CMK (cell line): ENCODE measurements around the gene EPHB2.
"Not testable (repeated sequence)": the region's sequence is repeated elsewhere in the genome, so short reads cannot be mapped to it uniquely, and the experiment has no call there.

Source experiments
- DNase-seq: peaks from one replicate; pipeline ENCODE4 v3.0.0-alpha.2; 2010; ENCODE audit warnings: low read depth

Gene EPHB2

DNA sequence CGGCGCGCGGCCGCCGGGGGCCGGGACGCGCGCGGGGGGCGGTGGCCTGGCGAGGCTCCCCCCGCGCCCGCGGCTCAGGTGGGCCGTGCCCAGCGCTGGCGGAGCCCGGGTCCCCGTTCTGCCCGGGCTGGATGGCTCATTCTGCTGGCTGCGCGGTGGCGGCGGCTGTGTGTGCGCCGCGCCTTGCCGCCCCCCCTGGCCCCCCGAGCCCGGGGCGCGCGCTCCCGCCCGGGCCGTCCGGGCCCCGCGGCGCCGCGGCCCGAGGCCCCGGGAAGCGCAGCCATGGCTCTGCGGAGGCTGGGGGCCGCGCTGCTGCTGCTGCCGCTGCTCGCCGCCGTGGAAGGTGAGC is at the start of gene EPHB2:
TSS of gene EPHB2 (plus strand) at position 139 of the 349 bp plus-strand sequence. CDS start at position 283, 144 bp downstream.
- no peak for DNase-seq

DNA sequence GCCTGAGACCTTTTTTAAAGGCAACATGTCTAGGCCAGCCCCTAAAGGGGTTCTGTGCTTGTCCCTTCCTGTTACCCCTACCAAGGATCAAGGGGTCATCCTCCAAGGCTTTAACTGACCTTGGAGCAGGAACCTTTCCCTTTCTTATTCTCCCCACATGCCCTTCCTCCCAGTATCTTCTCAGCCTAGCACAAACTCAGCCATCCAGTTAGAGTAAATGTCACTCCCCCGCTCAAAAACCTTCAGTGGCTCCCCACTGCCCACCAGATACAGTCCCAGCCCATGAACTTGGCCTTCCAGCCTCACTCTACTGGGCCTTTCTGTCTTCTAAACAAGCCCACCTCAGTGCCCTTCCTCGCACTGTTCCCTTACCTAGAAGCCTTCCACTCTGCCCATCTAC is 48.8 kb upstream of the EPHB2 start:
- DNase-seq = no peak

DNA sequence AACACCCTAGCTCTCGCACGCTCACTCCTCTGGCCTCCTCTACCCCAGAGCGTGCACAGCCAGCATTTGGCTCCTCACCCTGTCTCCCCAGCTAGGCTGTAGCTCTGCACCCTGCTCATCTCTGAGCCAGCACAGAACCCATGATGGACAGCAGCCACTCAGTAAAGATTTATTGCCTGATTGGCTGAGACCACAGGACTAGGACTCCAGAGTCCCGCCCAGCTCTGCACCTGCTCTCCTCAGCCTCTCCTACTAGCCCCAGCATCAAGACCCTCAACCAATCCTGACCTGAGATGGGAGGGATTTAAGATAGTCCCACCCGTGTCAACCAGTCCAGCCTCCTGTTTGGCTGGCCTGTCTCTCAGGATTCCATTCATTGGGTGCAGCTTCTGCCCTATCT is 48.3 kb upstream of the EPHB2 start:
- no peak for DNase-seq

DNA sequence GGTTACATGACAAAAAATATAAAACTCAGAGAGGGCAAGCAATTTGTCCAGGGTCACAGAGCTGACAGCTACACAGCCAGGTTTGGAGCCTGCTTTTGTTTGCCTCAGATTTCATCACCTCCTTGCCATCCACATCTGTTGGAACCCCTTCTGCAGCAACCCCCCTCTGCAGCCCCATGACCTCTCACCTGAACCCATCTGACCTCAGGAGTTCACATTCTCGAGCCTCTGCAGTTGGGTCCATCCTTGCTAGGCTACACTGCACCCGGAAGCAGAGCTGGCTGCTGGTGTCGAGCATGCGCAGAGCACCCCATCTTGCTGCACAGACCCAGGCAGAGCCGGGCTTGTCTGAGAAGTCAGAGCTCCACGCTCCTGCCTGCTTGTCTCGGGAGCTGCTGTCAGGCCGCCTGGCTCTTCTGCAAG is 47.6 kb upstream of the EPHB2 start:
- no peak for DNase-seq

DNA sequence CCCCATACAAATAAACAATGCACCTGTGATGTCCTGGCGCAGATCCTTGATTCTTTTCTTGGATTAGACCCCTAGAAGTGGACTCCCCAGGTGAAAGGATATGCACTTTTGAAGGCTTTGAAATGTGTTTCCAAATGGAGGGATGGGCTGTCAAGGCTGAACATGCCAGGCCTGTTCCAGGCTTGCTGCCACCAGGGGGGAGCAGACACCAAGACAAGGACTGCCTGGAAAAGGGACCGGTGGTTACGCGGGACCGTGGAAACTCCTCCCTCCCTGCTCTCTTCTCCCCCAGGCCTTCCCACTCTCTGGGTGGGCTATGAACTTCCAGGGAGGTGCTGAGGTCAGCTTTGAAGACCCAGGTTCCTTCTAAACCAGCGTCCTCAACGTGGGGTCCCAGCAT is 44.9 kb upstream of the EPHB2 start:
- no peak for DNase-seq

DNA sequence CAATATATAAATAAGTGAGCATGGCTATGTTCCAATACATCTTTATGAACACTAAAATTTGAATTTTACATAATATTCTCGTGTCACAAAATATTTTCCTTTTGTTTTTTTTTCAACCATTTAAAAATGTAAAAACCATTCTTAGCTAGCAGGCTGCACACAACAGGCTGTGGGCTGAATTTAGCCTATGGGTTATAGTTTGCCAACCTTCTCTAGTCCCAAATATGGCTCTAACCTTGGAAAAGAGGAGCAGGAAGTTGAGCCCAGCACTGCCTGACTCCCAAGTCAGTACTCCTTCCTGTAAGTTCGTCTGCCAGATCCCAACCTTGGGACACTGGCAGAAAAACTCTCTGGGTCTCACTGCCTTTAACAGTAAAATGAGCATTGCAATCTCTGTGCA is 44.2 kb upstream of the EPHB2 start:
- DNase-seq = no peak

DNA sequence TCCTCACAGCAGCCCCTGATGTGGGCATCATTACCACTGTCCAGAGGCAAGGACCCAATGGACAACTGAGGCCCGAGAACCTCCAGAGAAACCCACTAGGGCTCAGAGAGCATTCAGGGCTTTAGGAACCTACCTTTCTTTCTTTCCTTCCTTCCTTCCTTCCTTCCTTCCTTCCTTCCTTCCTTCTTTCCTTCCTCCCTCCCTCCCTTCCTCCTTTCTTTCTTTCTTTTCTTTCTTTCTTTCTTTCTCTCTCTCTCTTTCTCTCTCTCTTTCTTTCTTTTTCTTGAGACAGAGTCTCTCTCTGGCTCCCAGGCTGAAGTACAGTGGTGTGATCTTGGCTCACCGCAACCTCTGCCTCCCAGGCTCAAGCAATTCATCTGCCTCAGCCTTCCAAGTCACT is 41.8 kb upstream of the EPHB2 start:
- DNase-seq = not testable (repeated sequence)

DNA sequence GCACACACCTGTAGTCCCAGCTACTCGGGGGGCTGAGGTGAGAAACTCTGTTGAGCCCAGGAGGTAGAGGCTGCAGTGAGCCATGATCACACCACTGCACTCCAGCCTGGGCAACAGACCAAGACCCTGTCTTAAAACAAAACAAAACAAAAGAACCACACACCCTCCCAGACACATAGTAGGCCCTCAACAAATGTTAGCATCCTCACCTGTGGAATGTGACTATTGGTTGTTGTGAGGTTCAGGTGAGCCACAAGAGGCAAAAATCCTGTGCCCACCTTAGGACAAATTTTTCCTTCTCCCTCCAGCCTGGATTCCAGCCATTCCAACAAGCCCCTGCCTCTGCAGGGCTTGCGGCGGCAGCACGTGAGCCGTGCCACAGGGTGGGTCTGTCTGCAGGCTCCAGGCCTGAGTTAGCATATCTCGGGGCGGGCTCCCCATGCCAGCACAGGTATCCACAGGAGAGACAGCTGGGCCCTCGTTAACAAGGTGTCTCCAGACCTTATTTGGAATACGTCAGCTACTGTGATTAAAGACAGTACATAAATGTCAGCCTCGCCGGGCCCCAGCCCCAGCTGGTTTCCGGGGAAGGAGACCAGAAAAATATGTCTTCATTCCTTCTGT is 40.2 kb upstream of the EPHB2 start:
- no peak for DNase-seq

DNA sequence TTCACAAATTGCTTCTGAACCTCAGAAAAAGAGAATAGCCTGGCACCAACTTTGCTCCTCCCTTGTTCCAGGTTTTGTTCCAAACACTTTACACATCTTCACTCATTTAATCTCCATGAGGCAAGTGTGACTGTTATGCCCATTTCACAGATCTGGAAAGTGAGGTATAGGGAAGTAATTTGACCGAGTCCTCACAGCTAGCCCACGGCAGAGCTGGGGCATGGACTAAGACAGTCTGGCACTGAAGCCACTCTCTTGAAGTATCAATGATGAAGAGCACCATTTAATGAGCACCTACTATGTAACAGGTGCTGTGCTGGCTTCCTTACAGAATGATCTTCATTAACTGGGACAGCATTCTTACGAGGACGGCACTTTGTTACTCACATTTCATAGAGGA is 38.6 kb upstream of the EPHB2 start:
- DNase-seq = no peak

DNA sequence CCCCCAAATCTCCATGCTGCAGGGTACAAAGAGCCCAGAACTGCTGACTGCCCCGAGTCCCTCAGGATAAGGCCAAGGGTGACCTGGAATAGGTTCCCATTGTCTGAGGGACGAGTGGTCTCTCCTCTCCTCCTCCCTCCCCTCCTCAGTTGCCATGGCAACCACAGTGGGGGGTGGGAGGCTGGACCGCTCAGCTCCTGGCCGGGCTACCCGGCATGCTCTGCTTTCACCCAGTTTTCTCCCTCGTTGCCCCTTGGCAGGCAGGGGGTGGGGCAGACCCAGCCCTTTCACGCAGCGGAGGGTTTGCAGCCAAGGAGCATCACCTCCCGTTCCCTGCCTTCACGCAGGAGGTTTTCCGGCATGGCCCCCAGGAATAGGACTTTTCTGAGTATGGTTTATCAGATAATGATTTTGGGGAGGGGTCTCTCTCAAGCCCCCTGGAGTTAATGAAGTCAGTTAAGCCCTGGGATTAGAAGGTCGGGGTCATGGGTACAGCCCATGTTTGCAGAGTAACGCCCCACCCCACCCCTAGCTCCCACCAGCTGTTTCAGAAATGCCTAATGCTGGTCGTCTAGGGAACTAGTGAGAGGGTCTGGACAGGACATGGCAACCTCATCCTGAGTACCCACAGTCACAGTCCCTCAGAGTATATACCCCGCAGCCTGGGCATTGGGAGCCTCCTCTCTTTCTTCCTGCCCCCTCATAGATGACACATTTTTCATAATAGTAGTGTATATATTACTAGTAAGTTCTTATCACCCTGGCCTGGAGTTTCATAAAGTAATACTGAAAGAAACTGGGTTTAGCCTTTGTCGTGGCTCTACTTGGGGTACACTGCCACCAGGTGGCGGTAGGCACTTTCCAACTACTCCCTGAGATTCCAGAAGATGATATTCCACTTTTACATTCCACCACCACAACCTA is 36.9 kb upstream of the EPHB2 start:
- peak; percentile 18 for DNase-seq

DNA sequence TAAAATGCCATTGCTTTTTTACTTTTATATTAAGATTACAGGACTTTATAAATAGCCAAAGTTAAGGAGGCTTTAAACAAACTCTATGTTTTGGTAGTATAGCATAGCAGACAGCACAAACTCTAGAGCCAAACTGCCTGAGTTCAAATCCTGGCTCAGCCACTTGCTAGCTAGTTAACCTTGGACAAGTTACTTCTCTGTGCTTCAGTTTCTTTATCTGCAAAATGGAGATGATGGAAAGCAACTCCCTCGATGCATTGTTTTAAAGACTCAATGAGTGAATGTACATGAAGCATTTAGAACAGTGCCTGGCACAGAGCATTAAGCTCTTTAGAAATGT is 36.3 kb upstream of the EPHB2 start:
- no peak for DNase-seq

DNA sequence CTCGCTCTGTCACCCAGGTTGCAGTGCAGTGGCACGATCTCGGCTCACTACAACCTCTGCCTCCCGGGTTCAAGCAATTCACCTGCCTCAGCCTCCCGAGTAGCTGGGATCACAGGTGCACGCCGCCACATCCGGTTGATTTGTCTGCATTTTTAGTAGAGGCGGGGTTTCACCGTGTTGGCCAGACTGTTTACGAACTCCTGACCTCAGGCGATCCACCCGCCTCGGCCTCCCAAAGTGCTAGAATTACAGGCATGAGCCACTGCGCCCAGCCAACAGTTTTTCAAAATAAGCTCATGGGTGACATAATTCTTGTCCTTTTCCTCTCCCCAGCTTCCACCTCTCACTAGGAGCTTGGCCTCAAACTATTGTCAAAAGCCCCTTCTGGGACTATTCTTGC is 34.5 kb upstream of the EPHB2 start:
- not testable (repeated sequence) for DNase-seq

DNA sequence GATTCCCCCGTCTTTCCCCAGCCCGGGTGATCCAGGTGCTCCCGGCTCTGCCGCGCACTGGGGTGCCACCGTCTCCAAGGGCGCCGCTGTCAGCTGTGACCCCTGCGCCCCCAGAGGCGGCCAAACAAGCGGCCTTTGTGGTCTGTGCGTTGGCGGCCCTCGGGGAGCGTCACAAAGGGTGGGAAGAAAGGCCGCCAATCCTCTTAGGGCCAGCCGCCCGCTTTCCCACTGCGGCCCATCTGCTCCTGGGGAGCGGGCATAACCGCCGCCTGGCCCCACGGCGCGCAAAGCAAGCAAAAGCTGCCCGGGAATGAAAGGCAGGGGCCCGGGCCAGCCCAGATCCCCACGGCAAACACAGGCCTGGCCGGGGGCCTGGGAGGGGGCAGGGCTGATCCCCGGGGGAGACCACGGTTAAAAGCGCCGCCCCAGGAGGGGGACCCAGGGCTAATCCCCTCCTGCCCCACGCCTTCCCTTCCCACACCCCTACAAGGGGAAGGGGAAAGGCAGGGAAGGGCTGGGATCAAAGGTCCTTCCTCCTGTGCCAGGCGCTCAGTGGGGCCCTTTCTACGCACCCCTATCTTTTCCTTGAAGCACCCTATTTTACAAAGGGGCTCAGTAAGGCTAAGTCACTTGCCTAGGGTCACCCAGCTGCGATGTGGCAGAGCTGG is 33.6 kb upstream of the EPHB2 start:
- DNase-seq = no peak

DNA sequence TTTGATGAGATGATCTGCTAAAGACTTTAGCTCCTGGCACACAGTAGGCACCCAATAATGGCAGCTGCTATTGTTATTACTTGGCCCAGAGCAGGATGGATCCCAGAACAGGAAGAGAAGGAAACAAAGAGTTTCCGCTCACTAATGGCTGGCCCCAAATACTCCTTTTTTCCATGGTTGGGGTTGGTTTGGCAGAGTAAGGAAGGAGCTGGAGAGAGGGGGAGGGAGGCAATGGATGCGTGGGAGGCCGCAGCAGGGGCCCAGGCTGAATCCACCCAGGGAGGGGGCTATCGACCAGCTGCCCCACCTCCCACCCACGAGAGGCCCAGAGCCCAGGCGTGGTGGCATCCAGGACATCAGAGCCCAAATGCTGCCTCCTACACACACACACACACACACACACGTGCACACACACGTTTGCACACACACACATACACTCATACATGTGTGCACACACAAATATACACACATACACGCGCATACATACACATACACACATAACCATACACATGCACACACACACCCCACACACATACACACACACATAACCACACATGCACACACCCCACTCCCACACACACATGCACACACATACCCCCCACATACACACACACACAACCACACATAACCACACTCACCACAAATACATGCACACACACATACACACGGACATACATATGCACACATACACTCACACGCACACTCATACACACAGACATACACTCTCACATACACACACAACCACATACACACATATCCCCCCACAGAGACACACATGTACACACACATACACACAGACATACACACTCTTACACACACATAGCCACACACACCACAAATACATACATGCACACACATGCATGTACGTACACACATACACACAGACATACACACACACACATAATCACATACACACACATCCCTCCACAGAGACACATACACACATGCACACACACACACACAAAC is 32.4 kb upstream of the EPHB2 start:
- no peak for DNase-seq

DNA sequence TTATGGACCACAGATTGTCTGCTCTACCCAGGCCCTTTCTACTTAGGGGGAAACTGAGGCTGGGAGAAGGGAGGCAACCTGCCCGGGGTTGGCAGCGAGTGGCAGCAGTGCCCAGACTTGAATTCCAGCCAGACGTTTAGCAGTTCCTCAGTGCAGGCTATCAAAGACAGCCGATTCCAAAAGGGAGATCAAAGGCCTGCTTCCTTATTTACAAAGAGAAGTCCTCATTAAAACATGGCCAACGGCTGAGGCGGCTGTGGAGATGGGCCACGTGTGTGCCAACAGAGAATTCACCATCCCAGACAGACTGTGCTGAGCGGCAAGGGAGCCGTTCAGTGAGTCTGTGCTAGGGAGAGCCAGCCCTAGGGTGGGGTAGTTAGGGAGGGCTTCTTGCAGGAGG is 29.9 kb upstream of the EPHB2 start:
- DNase-seq = no peak

DNA sequence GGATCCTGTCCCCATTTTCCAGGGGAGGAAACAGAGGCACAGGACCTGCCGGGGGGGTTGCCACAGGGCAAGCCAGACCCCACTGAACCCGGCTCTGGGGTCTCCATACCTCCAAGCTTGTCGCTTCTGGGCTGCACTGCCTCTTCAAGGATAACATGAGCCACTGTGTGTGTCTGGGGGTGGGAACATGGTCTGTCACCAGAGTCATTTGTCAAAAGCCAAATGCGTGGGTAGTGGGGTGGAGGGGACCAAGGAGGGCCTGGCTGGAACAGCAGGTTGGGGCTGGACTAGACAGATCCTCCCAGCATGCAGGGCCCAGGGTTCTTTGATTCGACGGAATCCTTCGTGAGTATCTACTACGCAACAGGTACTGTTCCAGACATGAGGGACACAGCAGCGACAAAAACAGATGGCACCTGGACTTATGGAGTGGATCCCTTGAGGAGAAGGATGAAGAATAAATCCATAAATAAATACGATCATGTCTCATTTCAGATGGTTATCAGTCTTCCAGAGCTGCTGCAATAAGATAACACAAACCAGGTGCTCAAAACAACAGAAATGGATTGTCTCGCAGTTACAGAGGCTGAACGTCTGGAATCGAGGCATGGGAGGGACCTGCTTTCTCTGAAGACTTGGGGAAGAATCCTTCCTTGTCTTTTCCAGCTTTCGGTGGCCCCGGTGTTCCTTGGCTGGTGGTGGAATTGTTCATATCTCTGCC is 28.9 kb upstream of the EPHB2 start:
- DNase-seq = no peak

DNA sequence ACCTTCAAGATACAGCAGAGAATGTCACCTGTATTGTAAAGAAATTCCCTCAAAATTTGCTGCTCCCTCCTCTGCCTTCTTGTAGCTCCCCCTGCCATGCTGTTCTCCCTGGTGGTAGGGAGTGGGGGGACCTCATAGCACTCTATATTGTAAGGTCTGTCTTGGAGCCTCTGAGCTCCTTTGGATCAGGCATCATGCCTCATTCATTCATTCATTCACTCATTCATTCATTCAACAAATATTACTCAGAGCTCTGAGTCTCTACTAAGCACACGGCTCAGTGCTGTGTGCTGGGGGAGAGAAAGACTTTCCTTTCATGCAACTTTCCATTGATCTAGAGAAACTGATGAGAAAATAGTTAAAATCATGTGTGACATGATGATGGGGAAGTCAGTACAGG is 27.1 kb upstream of the EPHB2 start:
- DNase-seq = no peak

DNA sequence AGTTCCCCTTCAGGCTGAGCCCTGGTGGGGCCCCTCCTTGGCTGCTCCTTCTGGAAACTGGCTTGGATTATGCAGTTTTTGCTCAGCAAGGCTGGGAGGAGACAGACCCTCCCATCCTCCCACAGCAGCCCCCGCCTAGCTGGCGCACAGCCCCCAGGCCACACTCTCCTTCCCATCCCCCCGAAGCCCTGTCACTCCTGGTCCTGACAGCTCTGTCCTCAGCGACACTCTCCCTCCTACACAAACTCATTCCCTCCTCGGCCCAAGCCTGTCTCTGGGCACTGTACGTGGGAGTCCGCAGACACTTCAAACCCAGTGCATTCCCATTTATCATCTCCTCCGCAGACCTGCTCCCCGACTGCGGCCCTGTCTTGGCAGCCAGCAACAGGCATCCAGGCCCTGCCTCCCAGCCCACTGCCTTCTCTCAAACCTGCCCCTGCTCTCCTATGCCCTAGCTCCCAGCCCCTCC is 25.0 kb upstream of the EPHB2 start:
- DNase-seq = no peak

DNA sequence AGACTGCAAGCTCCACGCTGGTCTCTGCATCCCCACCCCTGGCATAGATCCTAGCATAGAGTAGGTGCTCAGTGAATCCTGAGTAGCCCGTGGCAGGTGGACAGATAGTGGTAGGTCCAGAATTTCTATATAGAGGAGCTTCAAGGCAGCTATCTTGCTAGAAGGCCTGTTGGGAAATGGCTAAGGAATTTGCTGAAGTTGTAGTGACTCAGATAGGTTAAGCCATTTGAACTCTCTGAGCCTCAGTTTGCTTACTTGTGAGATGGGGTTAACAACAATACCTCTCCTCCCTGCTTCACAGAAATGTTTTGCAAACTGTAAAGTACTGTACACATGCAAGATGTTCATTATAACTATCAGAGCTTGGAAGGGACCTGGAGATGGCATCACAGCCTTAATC is 23.4 kb upstream of the EPHB2 start:
- no peak for DNase-seq

DNA sequence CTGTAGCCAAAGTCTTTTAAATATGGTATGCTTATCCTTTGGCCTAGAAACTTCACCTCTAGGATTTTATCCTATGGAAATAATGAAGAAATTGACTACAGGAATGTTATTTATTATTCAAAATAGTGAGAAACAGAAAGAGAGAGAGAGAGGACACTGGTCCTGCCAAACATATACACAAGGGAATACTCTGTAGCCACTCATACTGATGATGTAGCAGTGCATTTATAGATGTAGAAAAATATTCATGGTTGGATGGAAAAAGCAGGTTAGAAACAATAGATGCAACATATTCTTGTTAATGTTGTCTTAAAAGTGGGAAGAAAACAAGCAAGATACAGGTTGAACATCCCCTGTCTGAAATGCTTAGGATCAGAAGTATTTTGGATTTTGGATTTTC is 22.2 kb upstream of the EPHB2 start:
- DNase-seq = no peak

DNA sequence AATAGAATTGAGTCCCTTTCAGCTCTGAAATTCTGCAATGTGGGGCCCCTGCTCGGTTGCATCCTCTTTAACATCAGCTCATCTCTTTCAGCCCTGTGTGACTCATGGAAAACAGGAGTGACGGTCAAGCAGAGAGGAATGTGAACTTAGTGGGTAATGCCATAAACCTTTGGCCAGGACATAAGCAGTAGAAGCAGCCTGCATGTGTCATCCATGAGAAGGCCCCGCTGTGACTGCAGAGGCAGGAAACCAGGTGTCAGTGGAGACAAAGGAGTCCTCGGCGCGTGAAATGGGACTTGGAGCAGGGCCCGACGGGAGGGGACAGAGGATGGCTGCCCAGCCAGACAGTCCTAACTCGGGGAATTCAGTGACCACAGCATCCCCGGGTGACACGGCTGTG is 21.1 kb upstream of the EPHB2 start:
- no peak for DNase-seq
